GM19238 (cell line): ENCODE data around the gene DAZAP2.
"Not testable (repeated sequence)": the region's sequence is repeated elsewhere in the genome, so short reads cannot be mapped to it uniquely, and the experiment has no call there.

Experiments
- DNase-seq: peaks from one replicate; pipeline ENCODE4 v3.0.0; 2011; ENCODE audit warnings: low spot score; ENCODE audit not compliant: insufficient read length

DAZAP2 gene

DNA sequence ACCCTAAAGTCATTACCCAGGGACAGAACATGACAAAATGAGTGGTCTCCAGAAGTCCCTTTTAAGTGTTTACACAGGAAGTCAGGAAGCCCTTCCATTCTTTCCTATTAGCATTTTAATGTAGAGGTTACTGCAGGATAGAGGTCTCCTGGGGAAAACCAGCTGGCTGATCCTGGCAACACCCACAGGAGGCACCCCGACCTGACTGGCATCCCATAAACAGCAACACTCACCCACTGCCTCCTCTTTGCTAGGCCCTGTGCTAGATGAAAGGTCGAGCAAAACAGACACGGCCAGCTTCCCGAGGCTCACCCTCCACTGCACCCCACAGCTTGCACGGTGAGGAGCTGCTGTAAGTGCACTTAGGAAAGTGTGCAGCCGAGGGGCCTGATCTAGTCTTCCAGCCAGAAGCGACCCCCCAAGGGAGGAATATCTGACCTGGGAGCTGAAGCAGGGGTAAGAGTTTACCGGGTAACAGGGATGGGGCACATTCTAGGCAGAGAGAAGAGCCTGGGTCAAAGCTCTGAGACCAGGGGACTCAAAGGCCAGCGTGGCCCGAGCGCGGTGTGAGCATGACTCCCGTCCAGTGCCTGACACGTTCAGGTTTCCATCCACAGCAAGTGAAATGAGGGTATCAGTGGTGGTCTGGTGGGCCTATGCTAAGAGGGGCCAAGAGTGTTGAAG, 9.0 kb downstream of the DAZAP2 start:
- DNase-seq, result no peak

- DNase-seq, result no peak
Observed at GRCh38 chr12:51253276-51253675, 14.7 kb downstream of the DAZAP2 start.

DNA sequence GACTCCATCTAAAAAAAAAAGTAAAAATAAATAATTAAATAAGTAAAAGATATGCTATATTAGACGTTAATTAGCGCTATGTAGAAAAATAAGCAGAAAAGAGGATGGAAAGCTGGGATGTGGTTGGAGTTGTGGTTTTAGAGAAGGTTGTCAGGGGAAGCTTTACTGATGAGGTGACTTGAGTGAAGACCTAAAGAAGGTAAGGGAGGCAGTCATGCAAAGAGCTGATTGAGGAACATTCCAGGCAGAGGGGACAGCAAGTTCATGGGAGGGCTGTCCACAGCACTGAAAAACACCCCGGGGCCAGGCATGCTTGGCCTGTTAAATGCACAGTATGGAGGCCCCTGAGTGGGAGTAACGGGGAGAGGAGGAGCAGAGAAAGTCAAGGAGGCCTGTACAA, 15.9 kb downstream of the DAZAP2 start:
- DNase-seq, result no peak

- not testable (repeated sequence) for DNase-seq
Observed at GRCh38 chr12:51259600-51259999, 21.0 kb downstream of the DAZAP2 start.

DNA sequence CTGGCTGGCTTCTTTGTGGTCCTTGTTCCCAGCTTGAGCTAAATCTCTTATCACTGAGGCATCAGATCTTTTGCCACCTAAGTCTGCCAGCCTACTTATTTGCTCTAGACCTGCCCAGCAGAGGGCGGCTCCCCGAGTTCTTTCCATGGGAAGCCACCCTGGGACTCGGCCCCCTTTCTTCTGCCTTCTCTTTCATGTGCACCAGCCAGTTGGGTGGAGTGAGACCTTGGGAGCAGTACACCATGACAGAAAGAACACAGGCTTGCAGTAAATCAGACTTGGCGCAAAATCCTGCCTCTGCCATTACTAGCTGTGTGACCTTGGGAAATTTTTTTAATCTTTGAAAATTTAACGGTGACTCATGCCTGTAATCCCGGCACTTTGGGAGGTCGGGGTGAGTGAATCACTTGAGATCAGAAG, 24.1 kb downstream of the DAZAP2 start:
- DNase-seq, result no peak

DNA sequence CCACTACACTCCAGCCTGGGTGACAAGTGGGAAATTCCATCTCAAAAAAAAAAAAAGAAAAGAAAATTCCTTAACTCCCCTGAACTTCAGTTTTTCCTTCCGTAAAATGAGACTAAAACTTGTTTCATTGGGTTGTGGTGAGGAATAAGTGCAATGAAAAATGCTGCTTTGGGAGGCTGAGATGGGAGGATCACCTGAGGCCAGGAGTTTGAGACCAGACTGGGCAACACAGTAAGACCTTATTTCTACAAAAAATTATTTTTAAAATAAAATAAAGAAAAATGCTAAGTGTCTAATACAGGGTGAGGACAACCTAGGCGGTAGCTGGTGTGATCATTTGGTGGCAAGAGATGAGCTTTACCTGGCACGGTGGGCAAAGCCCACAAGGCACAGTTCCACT, 24.7 kb downstream of the DAZAP2 start:
- DNase-seq, result no peak

GRCh38 chr12:51264297-51264696, 25.7 kb downstream of the DAZAP2 start:
- no peak for DNase-seq

DNA sequence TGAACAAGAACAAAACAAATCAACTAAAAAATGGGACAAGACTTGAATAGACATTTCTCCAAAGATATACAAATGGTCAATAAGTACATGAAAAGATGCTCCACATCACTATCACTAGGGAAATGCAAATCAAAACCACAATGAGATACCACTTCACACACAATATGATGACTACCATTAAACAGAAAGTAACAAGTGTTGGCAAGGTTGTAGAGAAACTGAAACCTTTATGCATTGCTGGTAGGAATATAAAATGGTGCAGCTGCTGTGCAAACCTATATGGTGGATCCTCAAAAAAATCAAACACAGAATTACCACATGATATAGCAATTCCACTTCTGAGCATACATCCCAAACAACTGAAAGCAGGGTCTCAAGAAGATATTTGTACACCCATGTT, 26.4 kb downstream of the DAZAP2 start:
- DNase-seq, result no peak

- peak; percentile 34 for DNase-seq
Observed at GRCh38 chr12:51269174-51270066, 30.8 kb downstream of the DAZAP2 start.

DNA sequence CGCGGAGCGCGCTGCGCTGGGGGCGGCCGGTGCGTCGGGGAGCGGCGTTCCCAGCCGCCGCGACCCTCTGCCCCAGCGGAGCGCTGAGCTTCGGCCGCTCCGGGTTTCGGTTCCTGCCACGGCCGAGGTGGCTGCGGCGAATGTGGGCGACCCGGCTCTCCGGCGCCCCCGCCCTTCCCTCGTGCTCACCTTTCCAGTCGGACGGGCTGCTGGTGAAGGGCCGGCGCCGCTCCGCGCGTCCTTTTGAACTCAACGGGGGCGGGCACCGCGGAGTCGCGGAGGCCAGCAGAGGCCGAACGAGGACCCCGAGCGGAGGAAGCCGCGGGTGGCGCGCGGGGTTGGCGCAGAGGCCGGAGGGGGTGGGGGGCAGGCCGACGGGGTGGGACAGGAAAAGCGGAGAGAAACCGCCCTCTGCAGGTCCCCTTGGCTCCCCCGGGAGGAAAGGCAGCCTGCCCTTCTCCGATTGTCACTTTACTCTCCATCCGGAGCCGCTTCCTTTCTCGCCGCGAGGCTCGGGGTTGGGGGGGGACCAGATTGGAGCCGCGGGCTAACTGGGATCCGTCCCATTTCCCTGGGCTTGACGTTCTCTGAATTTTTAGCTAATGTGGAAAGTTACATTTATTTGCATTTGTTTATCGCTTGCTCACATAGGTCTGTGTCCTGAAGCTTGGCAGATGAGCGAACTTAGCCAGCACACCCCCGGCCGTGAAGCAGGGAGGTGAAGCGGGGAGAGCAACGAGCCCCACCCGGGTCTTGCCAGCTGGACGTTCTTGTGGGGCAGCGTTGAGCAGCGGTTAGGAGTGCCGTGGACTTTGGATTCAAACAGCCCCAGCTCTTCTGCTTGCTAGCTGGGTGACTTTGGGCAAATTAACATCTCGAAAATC, 31.7 kb downstream of the DAZAP2 start, which contains the start of gene SMAGP:
Gene SMAGP (minus strand): TSS at position 349 of the 884 bp plus-strand sequence. CDS start 1,137 bp downstream, outside the sequence.
- DNase-seq, result peak; percentile 61

GRCh38 chr12:51270951-51271518, 32.4 kb downstream of the DAZAP2 start:
- no peak for DNase-seq

DNA sequence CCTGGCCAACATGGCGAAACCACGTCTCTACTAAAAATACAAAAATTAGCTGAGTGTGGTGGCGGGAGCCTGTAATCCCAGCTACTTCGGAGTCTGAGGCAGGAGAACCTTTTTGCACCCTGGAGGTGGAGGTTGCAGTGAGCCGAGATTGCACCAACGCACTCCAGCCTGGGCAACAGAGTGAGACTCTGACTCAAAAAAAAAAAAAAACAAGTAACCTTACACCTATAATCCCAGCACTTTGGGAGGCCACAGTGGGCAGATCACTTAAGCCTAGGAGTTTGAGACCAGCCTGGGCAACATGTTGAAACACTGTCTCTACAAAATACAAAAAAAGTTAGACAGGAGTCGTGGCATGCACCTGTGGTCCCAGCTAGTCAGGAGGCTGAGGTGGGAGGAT, 34.2 kb downstream of the DAZAP2 start:
- DNase-seq, result not testable (repeated sequence)

- no peak for DNase-seq
Observed at GRCh38 chr12:51275088-51275487, 36.5 kb downstream of the DAZAP2 start.

DNA sequence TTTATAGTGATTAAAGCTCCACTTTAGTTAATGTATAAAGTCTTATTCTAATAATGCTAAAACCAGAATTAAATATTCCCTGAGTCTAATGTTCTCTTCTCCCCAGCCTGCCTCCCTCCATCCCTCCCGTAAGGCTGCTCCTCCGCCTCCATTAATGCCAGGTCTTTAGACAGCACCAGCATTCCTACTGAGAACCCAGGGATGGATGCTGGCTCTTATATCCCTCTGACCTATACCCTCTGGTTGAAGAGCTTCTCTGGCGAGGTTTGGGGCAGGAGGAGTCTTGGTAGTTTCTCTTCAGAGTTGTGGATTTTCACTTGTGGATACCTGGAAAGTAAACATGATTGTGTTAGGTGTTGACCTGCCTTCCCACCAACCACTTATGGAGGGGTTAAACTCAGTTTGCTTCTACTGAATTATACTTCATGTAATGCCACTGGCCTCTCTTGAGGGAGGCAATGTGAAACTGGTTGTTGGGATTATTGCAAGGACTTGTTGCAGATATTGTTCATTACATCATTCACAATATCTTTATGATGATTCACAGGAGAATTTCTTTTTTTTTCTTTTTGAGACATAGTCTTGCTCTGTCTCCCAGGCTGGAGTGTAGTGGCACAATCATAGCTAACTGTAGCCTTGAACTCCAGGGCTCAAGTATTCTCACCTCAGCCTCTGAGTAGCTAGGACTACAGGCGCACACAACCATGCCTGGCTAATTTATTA, 42.7 kb downstream of the DAZAP2 start:
- no peak for DNase-seq

- DNase-seq, result no peak
Observed at GRCh38 chr12:51285843-51286242, 47.2 kb downstream of the DAZAP2 start.

GRCh38 chr12:51291603-51292513, 53.2 kb downstream of the DAZAP2 start:
- DNase-seq, result not testable (repeated sequence)
